NCI-H2227 (cell line): ENCODE data around the gene AUH.
A peak's percentile ranks its signal among the peaks of the same experiment; 100 is the strongest.
"Not testable (repeated sequence)": the region's sequence is repeated elsewhere in the genome, so short reads cannot be mapped to it uniquely, and the experiment has no call there.

Experiments
- DNase-seq: peaks from one replicate; lab custom pipeline; 2025; ENCODE audit not compliant: unreplicated experiment; lab: John Stamatoyannopoulos, UW

AUH gene

DNA sequence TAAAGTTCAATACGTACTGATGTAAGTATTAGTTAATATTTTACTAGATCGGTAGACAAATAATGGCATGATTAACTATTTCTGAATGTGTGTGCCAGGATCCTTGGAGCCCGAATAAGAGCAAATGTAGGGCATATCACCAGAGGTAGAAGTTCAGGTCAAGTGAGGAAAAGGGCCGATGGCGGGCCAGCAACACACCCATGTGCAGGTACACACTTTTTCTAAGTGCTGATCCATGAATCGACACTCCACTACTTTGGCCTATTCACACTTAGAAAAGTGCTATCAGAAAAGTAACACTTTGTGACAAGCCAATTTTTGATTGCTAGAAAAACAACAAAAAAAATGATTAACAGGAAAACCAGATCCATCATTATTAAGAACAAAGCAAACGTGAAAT, 150.3 kb downstream of the AUH start:
- no peak for DNase-seq

DNA sequence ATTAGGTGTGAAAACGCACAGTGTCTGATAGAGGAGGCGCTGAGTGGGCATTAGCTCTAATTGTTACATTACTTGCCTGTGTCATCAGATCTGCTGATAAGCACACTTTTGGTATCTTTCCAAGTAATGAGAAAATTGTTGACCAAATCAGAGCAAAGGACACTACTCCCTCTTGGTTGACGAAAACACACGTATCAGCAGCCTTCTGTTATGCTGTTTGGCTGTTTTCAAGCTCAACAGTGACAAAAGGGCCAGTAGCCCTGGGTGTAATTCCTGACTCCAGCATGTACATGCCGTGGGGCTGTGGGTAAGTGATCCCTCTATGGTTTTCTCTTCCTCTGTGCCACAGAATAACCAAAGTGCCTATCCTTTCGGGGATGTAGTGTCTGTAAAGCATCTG, 151.4 kb downstream of the AUH start:
- DNase-seq: no peak

DNA sequence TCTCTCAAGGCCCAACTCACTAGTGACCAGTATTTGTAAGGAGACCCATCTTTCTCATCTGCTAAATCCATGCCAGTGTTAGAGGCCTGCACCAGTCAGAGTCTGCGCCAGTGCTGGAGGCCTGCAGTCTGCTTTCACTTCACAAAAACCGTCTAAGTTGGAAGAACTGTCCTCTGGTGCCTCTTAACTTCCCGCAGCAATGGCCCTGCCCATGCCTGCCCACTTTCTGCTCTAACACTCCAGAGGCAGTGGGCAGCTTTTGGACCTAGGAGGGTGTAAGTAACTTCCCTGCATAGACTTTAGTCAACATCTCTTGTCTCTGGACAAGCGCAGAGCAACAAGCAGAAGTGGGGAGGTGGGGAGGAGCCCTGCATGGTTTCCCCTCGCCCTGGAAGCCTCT, 152.9 kb downstream of the AUH start:
- no peak for DNase-seq

- no peak for DNase-seq
Observed at GRCh38 chr9:91208419-91208745, 153.3 kb downstream of the AUH start.

- no peak for DNase-seq
Observed at GRCh38 chr9:91207729-91208418, 153.8 kb downstream of the AUH start.

GRCh38 chr9:91207397-91207728, 154.4 kb downstream of the AUH start:
- DNase-seq: no peak

GRCh38 chr9:91206806-91207205, 154.9 kb downstream of the AUH start:
- no peak for DNase-seq

DNA sequence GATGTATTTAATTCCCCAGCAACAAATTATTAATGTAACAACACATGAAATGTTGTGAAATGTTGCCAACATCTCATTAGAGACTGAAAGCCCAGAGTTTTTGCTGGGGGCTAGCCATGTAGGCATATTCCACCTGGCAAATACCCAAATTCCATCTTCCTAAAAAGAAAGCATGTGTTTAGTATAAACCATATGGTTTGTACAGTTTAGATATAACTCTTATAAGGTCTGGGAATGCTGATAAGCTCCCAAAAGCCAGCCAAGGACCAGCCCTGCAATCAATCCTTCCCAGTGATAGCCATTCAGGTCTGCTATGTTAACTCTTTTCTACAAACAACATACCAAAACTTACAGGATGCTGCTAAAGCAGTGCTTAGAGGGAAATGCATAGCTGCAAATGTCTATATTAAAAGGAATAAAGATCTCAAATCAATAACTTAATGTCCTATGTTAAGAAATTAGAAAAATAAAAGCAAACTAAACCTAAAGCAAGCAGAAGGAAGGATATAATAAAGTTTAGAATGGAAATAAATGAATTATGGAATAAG, 158.9 kb downstream of the AUH start:
- DNase-seq: no peak

DNA sequence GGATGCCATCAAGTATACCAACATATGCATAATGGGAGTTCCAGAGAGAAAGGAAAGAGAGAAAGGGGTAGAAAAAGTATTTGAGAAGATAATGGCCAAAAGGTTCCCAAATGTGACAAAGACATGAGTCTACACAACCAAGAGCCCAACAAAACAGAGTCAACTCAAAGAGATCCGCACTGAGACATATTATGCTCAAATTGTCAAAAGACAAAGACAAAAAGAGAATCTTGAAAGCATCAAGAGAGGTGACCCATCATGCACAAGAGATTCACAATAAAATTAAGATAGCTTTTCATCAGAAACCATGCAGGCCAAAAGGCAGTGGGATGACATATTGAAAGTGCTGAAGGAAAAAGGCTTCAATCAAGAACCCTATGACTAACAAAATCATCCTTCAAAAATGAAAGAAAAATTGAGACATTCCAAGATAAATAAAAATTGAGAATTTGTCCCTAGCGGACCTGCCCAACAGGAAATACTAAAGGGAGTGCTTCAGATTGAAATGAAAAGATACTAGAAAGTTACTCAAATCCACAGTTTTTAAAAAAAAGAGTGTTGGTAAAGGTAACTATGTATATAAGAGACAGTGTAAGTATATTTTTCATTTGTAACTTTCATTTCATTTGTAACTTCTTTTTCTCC, 160.9 kb downstream of the AUH start:
- no peak for DNase-seq

DNA sequence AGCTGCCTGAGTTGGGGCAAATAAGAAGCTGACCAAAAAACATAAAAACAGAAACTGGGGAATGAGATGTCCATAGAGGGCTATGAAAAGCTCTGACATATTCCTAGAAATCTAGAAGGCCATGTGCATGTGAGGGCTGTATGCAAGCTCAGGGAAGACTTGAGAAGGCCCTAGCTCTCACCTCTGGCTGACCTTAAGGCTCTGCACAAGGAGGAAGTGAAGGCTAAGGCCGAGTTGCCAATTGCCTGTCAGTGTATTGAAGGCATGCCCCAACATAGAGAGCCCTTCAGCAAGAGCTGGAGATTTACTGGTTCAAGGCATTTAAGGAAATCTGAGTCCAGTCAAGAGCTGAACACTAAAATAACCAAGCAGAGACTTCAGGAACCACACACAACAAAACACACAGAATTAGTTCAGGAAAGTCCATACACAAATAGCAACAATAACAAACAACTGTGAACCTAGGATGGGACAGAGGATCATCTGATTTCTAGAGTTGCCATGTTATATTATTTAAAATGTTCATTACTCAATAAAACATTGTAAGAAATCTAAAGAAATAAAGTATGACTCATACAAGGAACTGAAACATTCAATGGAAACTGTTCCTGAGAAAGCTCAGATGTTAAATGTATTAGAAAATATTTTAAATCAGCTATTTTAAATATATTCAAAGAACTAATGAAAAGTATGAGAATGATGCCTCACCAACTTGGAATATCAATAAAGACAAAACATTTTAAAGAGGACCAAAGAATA, 161.8 kb downstream of the AUH start:
- DNase-seq: no peak

GRCh38 chr9:91198881-91199280, 162.8 kb downstream of the AUH start:
- not testable (repeated sequence) for DNase-seq

- no peak for DNase-seq
Observed at GRCh38 chr9:91198405-91198804, 163.3 kb downstream of the AUH start.

DNA sequence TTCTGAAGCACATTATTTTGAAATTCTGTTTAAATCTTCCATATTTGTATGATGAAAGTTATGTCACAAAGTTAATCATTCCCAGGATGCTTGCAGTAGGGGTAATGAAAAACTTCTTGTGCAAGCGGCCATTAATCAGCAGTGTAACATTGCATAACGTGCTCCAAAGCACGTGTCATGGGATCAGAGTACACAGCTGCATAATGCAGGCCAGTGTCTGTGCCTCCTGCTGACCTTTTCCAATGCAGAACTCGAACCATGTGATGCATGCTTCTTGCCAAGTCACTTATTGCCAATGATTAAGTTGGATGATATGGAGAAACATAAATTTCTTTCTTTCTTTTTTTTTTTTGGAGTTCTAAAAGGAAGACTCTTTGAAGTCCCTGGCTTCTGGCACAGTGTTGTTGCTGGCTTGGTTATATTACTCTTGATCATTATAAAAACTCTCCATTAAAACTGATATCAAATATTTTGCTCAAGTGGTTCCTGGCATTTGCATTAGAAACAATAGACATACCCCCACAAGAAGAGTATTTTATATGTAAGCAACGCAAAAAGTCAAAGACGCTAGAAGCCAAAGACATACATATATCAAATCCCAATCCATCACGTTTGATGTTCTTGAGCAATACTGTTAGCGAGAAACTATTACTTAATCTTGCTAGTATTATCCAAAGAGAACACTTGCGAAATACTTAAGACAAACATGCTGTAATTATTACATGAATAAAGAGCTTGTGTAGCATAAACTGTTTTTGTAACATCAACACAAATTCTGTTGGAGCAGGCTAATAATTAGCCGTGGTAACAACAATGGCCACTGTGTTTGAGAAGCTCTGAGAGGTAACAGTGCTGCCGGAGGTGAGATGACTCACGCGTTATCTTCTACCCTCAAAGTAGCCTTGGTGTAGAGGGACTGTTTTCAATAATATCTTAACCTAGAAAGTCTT, 164.2 kb downstream of the AUH start:
- no peak for DNase-seq

- DNase-seq: no peak
Observed at GRCh38 chr9:91196103-91196950, 165.4 kb downstream of the AUH start.

DNA sequence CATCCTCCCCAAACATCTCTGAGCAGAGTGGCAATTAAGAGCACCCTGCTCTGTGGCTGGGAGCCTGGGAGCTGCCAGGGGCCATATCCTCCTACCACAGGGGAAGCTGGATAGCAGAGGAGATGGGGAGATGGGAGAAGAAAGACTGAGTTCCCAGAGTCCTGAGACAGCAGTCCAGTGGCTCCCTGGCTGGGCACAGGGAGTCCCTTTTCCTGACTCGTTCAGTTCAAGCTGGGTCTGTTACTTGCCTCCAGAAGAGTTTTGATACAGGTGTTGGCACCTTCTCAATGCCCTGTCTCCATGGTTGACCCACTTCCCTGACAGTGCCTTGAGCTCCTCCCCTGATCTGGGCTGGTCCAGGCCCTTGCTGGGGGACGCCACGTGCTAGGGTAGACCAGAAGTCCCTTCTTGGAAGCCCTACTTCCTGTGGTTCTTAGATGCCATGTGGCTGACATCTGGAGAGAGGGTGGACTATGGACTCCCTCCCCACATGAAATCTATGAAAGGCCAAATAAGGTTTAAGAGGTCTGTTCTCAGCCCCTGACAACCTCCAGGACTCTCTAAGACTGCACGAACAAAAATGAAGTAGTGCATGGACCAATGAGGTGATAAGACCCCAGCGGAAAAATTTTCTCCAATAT, 166.2 kb downstream of the AUH start:
- DNase-seq: no peak

- DNase-seq: peak; percentile 40
Observed at GRCh38 chr9:91193658-91194391, 167.9 kb downstream of the AUH start.

GRCh38 chr9:91193087-91193657, 168.5 kb downstream of the AUH start:
- peak; percentile 35 for DNase-seq

DNA sequence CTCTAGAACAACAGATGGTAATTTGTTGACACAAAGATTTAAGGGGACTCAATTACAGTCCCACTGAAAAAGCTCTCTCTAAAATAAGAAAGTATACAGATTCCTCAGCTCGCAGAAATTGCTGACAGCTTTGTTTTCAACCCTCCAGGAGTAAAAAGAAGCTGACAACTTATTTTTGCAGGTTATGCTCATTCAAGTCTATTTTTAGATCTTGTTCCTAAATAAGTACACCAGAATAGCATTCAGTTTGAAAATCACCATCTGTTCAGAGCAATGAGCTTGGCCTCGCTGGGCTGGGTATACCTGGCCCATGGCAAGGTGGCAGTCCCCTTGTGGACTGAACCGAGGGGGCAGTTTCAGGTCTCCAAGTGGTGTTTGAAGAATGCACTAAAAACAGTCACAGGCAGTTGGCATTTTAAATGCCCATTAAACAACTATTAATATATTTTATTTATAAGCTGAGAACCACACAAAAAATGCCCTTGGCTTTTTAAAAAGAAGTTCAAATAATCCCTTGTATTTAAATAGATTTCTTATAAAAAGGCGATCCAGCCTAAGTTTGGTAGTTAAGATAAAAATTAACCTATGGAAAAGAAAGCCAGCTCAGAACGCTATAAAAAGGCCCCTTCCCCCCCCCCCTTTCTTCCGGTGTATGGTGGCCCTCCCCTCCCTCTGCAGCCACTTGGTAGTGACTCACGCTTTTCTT, 169.2 kb downstream of the AUH start:
- no peak for DNase-seq
